Measurements from ENCODE around the gene CBX5.

CBX5 gene

DNA sequence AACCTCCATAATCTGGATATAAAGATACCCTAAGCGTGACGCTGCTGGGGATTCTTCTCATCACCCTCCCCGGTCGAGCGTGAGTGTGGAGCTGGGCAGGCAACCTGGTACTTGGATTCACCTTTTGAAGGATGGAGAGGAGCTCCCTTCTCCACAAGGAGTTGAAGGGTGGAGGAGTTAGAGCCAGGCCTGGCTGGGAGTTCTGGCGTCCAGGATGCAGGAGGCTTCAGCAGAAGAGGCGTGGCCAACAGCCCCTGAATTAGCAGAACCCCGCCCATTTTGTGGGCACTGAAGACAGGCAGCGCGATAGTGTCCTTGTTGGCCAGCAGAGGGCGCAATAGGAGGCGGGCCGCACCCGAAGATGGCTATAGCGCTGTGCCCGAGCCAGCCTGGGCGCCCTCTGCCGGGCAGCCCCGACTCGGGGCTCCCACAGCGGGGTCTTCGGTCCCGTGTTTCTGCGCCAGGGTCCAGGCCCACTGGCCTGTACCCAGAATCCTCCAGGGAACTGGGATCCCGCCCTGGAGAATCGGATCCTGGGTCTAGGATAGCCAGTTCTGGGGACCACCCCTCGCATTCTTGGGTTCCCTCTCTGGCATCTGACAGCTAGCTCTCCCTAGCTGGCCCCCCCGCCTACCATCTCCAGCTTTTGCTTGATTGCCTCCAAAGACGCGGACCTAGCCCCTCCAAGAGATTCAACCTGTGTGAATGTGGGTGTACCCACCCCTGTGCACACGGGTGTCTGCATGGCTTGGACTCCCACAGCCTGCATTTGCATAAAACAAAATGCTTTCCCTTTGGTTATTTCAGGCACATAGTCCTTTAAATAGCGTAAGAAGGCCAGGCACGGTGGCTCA is 65.1 kb downstream of the CBX5 start:
- peak; percentile 100 for TF ChIP-seq CTCF (IDR thresholded peaks at IDR 0.05; ENCODE audit: insufficient read depth, low read depth, low read length, missing control alignments)
- peak overlapping the region; percentile 37 for H3K4me3 ChIP-seq (ENCODE audit: low read depth, low read length)
- DNase-seq (ENCODE audit: low read depth) = peak; percentile 95

GRCh38 chr12:54213079-54213478 is 66.8 kb downstream of the CBX5 start:
- TF ChIP-seq CTCF (IDR thresholded peaks at IDR 0.05; ENCODE audit: insufficient read depth, low read depth, low read length, missing control alignments) = no peak
- no peak overlapping the region for H3K4me3 ChIP-seq (ENCODE audit: low read depth, low read length)
- no peak for DNase-seq (ENCODE audit: low read depth)

DNA sequence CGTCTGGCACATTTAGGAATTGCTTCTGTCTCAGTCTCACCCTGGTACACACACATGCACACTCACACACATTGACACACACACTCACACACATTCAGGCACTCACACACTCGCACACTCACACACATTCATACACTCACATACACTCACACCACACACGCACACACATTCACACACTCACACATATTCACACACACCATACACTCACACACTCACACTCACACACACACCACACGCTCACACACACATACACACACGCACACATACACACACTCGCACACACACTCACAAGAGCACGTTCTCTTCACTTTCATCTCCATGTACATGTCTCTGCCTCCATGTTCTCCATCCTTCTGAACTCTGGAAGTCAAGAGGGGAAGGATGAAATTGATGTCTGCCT is 68.0 kb downstream of the CBX5 start:
- H3K4me3 ChIP-seq (ENCODE audit: low read depth, low read length) = no peak overlapping the region
- no peak for TF ChIP-seq CTCF (IDR thresholded peaks at IDR 0.05; ENCODE audit: insufficient read depth, low read depth, low read length, missing control alignments)
- no peak for DNase-seq (ENCODE audit: low read depth)

DNA sequence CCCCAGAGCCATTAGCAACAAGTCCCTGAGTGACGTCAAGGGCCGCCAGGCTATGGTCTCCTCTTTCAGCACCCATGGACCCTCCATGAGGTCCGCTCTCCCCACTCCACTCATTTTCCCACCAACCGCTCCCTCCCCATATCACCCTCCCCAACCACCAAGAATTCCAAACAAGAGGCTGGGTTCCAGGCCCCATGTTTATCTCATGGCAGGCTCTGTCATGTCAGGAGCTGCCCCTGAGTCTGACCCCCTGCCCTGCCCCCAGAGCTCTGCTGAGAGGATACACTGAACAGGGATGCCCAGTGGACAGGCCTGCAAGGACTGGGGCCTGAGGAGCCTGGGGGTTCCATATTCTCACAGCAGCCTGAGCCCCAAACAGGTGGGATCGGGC is 69.5 kb downstream of the CBX5 start:
- no peak for DNase-seq (ENCODE audit: low read depth)
- TF ChIP-seq CTCF (IDR thresholded peaks at IDR 0.05; ENCODE audit: insufficient read depth, low read depth, low read length, missing control alignments) = no peak
- H3K4me3 ChIP-seq (ENCODE audit: low read depth, low read length) = no peak overlapping the region

- no peak for TF ChIP-seq CTCF (IDR thresholded peaks at IDR 0.05; ENCODE audit: insufficient read depth, low read depth, low read length, missing control alignments)
- H3K4me3 ChIP-seq (ENCODE audit: low read depth, low read length) = no peak overlapping the region
- DNase-seq (ENCODE audit: low read depth) = no peak
Measured at GRCh38 chr12:54208591-54208990, 71.3 kb downstream of the CBX5 start.

GRCh38 chr12:54207539-54208294 is 72.2 kb downstream of the CBX5 start:
- no peak overlapping the region for H3K4me3 ChIP-seq (ENCODE audit: low read depth, low read length)
- peak; percentile 98 for TF ChIP-seq CTCF (IDR thresholded peaks at IDR 0.05; ENCODE audit: insufficient read depth, low read depth, low read length, missing control alignments)
- peak; percentile 79 for DNase-seq (ENCODE audit: low read depth)
